ENCODE data around the gene LYL1. TPM values are rescaled to one million over a fixed set of nuclear protein-coding genes. Genes with fewer than 3 reads are reported as not detected.

LYL1 gene
- total RNA-seq, 1 experiment from 2014 or later = 0.24 TPM

DNA sequence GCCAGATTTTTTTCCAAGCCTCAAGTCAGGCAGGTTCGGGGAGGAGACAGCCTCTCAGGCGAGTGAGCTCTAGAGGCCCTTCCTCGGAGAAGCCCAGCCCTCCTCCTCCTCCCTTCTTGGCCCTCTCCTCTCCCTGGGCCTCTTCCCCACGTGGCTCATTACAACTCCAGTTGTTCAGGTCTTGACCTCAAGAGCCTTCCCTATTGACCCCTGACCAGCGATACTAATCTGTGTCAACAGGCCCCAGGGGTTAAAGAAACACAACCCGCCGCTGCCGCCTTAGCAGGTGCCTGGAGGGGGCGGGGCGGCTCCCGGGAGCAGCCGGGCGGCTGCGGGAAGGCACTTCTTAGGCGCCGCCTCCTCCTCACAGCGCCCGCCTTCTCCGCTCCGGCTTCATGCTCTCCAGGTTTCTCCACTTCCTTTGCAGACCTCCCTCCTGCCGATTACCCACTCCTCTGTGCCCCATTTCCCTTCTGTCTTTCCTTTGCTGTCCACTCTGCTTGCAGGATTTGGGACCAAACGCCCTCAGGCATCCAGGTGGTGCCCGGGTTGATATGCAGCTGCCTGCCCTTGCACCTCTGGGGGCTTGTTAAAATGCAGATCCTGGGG is 51.0 kb downstream of the LYL1 start:
- CTCF ChIA-PET = interaction anchor here (0.6 to 1.1 kb wide), 3 partner anchors 9 to 123 kb away, joined by 3 to 5 read pairs (median 4); no protein-coding TSS in a partner anchor
- POLR2A ChIA-PET (ENCODE audit: unreplicated experiment) = interaction anchor here (0.6 kb wide), 2 partner anchors 104 to 686 kb away, joined by 5 to 7 read pairs; no protein-coding TSS in a partner anchor
- no peaks in the 10 kb centered on the region for H3K9me2 ChIP-seq (ENCODE audit: insufficient read depth)
- peak overlapping the region; percentile 73 for H3K4me2 ChIP-seq
- no peaks in the 10 kb centered on the region for H3K9me3 ChIP-seq (ENCODE audit: insufficient read depth, low read depth)
- H3K4me3 ChIP-seq = peak overlapping the region; percentile 39; the same call in 1 of the 2 replicates
- H3K27ac ChIP-seq = no peak overlapping the region
- peaks cover 31% of the 10 kb centered on the region for H4K20me1 ChIP-seq (ENCODE audit: insufficient read depth)
- BruUV-seq (replicated peaks) = no TSS peak
- H3F3A ChIP-seq (ENCODE audit: insufficient read depth, low read depth) = peaks cover 12% of the 10 kb centered on the region; the same call in 1 of the 2 replicates
- H3K4me1 ChIP-seq (replicated peaks; ENCODE audit: insufficient read depth) = peaks cover 41% of the 10 kb centered on the region
- H3K27me3 ChIP-seq (ENCODE audit: insufficient read depth, low read depth) = peaks cover 53% of the 10 kb centered on the region
- H2AFZ ChIP-seq = no peak overlapping the region
- peak; percentile 85 to 93 for DNase-seq
- H3K36me3 ChIP-seq (ENCODE audit: low read depth) = no peaks in the 10 kb centered on the region
- no peaks in the 10 kb centered on the region for H3K79me2 ChIP-seq (ENCODE audit: low read depth)
- TF ChIP-seq EZH2 (IDR thresholded peaks at IDR 0.05; ENCODE audit: low read depth) = no peak
- TF ChIP-seq, protein P1, sequence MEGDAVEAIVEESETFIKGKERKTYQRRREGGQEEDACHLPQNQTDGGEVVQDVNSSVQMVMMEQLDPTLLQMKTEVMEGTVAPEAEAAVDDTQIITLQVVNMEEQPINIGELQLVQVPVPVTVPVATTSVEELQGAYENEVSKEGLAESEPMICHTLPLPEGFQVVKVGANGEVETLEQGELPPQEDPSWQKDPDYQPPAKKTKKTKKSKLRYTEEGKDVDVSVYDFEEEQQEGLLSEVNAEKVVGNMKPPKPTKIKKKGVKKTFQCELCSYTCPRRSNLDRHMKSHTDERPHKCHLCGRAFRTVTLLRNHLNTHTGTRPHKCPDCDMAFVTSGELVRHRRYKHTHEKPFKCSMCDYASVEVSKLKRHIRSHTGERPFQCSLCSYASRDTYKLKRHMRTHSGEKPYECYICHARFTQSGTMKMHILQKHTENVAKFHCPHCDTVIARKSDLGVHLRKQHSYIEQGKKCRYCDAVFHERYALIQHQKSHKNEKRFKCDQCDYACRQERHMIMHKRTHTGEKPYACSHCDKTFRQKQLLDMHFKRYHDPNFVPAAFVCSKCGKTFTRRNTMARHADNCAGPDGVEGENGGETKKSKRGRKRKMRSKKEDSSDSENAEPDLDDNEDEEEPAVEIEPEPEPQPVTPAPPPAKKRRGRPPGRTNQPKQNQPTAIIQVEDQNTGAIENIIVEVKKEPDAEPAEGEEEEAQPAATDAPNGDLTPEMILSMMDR (conservative IDR thresholded peaks at IDR 0.05) = no peak
- intact Hi-C loops (cut with micrococcal nuclease; ENCODE audit: unreplicated experiment) = loop anchor here (1.0 to 5.0 kb wide), 2 partner anchors 14 to 106 kb away; no protein-coding TSS in a partner anchor

DNA sequence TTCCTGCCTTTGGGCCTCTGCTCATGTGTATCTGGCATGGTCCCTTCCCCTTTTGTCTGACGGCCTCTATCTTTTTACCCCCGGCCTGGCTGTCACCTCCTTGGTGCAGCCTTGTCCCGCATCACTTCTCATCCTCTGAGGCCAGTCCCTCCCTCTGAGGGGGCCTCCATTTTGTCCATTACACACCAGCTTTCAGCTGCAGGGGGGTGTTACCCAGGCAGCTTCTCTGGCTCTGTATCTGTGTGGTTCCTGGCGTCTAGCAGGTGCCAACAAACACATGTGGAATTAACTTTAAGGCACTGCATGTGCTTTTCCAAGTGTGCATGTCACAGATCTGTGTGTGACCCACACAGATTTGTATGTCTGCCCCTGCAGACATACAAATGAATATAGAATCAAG is 52.4 kb downstream of the LYL1 start:
- CTCF ChIA-PET = no interaction called here
- peaks cover 41% of the 10 kb centered on the region for H3K4me1 ChIP-seq (replicated peaks; ENCODE audit: insufficient read depth)

More for the DNA sequence above, 52.4 kb downstream of the LYL1 start:
- Histone ChIP-seq H3K4me3 (no peak overlapping the region), H3K9me2 (ENCODE audit: insufficient read depth) (no peaks in the 10 kb centered on the region), H3K79me2 (ENCODE audit: low read depth) (no peaks in the 10 kb centered on the region), H3K9me3 (ENCODE audit: insufficient read depth, low read depth) (no peaks in the 10 kb centered on the region), H4K20me1 (ENCODE audit: insufficient read depth) (peaks cover 31% of the 10 kb centered on the region), H2AFZ (no peak overlapping the region), H3K4me2 (0 out of 2 replicates have a peak overlapping the region, but pooled peaks have one; percentile 73), H3K36me3 (ENCODE audit: low read depth) (no peaks in the 10 kb centered on the region), H3K27ac (no peak overlapping the region), H3K27me3 (ENCODE audit: insufficient read depth, low read depth) (peaks cover 56% of the 10 kb centered on the region), H3F3A (ENCODE audit: insufficient read depth, low read depth) (peaks cover 12% of the 10 kb centered on the region; the same call in 1 of the 2 replicates)
- BruUV-seq (replicated peaks) = no TSS peak
- DNase-seq = no peak
- POLR2A ChIA-PET (ENCODE audit: unreplicated experiment) = no interaction called here
- TF ChIP-seq EZH2 (IDR thresholded peaks at IDR 0.05; ENCODE audit: low read depth) = no peak
- TF ChIP-seq, protein P1 (conservative IDR thresholded peaks at IDR 0.05) = no peak
- intact Hi-C loops (cut with micrococcal nuclease; ENCODE audit: unreplicated experiment) = loop anchor here (5.0 kb wide), 1 partner anchor 107 kb away; no protein-coding TSS in a partner anchor

Other genes with a start within 250 kb of the LYL1 start
- 68.4 and 81.0 TPM in 2 replicates for gene DNASE2, start 221.4 kb downstream of the LYL1 start, total RNA-seq (2021)
- 0.22 and 0.25 TPM in 2 replicates for gene KLF1, start 215.7 kb downstream of the LYL1 start, total RNA-seq (2021)
- gene GCDH, start 211.7 kb downstream of the LYL1 start, total RNA-seq (2021) = 23.2 and 27.8 TPM in 2 replicates
- gene SYCE2, start 183.6 kb downstream of the LYL1 start, total RNA-seq (2021) = 2.1 and 2.6 TPM in 2 replicates
- gene FARSA, start 169.1 kb downstream of the LYL1 start, total RNA-seq (2021) = 53.7 and 76.5 TPM in 2 replicates
- gene CALR, start 164.2 kb downstream of the LYL1 start, total RNA-seq (2021) = 606 and 727 TPM in 2 replicates
- gene RAD23A, start 157.0 kb downstream of the LYL1 start, total RNA-seq (2021) = 186 and 187 TPM in 2 replicates
- 29.1 and 32.5 TPM in 2 replicates for gene GADD45GIP1, start 145.6 kb downstream of the LYL1 start, total RNA-seq (2021)
- 0.20 and 0.28 TPM in 2 replicates for gene DAND5, start 133.3 kb downstream of the LYL1 start, total RNA-seq (2021)
- 19.7 and 24.2 TPM in 2 replicates for gene NFIX, start 107.4 kb downstream of the LYL1 start, total RNA-seq (2021)
- 44.1 and 51.1 TPM in 2 replicates for gene TRMT1, start 13.9 kb upstream of the LYL1 start, total RNA-seq (2021)
- gene NACC1, start 15.4 kb upstream of the LYL1 start, total RNA-seq (2021) = 101 and 133 TPM in 2 replicates
- 86.2 and 89.6 TPM in 2 replicates for gene STX10, start 47.5 kb upstream of the LYL1 start, total RNA-seq (2021)
- 72.7 and 95.5 TPM in 2 replicates for gene IER2, start 47.6 kb upstream of the LYL1 start, total RNA-seq (2021)